Mucosa of descending colon (tissue), 3 donors: ENCODE data around the gene PBX1. TPM values are rescaled to one million over a fixed set of nuclear protein-coding genes. Genes with fewer than 3 reads are reported as not detected.

ENCODE experiments used
- ATAC-seq: fragments of 200-7000 bp; cut with Tn5 transposase; one replicate; pipeline ENCODE4 v1.9.1; 2020; ENCODE audit warnings: mild to moderate bottlenecking, moderate library complexity
- DNase-seq, 3 donors: peaks; one replicate each; pipeline ENCODE4 v3.0.0-alpha.2; 2020
- H3K36me3 ChIP-seq: fragments of 200-600 bp; one replicate; pipeline ENCODE4 v1.8.0; 2021; ENCODE audit warnings: low read depth, mild to moderate bottlenecking
- H3K4me1 ChIP-seq: fragments of 200-600 bp; one replicate; pipeline ENCODE4 v1.8.0; 2021; ENCODE audit warnings: low read depth, mild to moderate bottlenecking
- H3K4me3 ChIP-seq: fragments of 200-600 bp; one replicate; pipeline ENCODE4 v1.8.0; 2021; ENCODE audit warnings: mild to moderate bottlenecking
- H3K9me3 ChIP-seq: fragments of 200-600 bp; one replicate; pipeline ENCODE4 v1.8.0; 2021; ENCODE audit warnings: mild to moderate bottlenecking
- CTCF ChIP-seq: fragments of 200-600 bp; IDR thresholded peaks from one replicate; pipeline ENCODE4 v1.8.0; 2022; ENCODE audit warnings: antibody characterized with exemption, mild to moderate bottlenecking
- intact Hi-C, 2 donors: fragments of 100-400 bp; cut with DNase I in 1 of 2; cut with micrococcal nuclease in 1 of 2; formaldehyde crosslinking; loops; one replicate each; pipeline versions ENCODE4 v1.11.0 to v1.11.1; 2022; cut with DNase I, micrococcal nuclease
- total RNA-seq, 3 donors: library from RNA; stranded (reverse); fragmentation: NEBNext Ultra II Directional in 2 of 3; extraction: Animal tissue kit (Norgen Biotek cat#: 25700) in 2 of 3; gene quantifications; one replicate each; pipeline versions ENCODE4 v1.2.1 to v1.2.4, GENCODE V29; 2021 to 2023
- donor health status: DM: no; HTN: no; CAD: no; lungs with moderate emphysema.
- donor health status: DM: no; HTN: no; CAD: no.
- donor health status: DM: no; HTN: yes; CAD: no.

The PBX1 gene
- total RNA-seq, 3 donors from 2014 or later: 52.6 to 182 (median 82.8) TPM

GRCh38 chr1:164718821-164719220, 159.8 kb downstream of the PBX1 start:
- Histone ChIP-seq H3K36me3 (no peaks in the 10 kb centered on the region), H3K4me1 (no peaks in the 10 kb centered on the region), H3K9me3 (no peaks in the 10 kb centered on the region), H3K4me3 (no peak overlapping the region)
- no peak for DNase-seq
- TF ChIP-seq CTCF: no peak
- intact Hi-C loops: no loop called here
- no peak for ATAC-seq

- no peaks in the 10 kb centered on the region for H3K36me3 ChIP-seq
- H3K4me3 ChIP-seq: no peak overlapping the region
- H3K9me3 ChIP-seq: no peaks in the 10 kb centered on the region
- no peak for DNase-seq
- ATAC-seq: no peak
- intact Hi-C loops: no loop called here
- H3K4me1 ChIP-seq: no peaks in the 10 kb centered on the region
- TF ChIP-seq CTCF: no peak
Observed at GRCh38 chr1:164719676-164720439, 160.9 kb downstream of the PBX1 start.

GRCh38 chr1:164720440-164721227, 161.7 kb downstream of the PBX1 start:
- Histone ChIP-seq H3K9me3 (no peaks in the 10 kb centered on the region), H3K36me3 (no peaks in the 10 kb centered on the region), H3K4me1 (no peaks in the 10 kb centered on the region), H3K4me3 (no peak overlapping the region)
- TF ChIP-seq CTCF: no peak
- ATAC-seq: no peak
- no peak for DNase-seq
- intact Hi-C loops: no loop called here

GRCh38 chr1:164721228-164721496, 162.2 kb downstream of the PBX1 start:
- no peak for TF ChIP-seq CTCF
- Histone ChIP-seq H3K4me1 (no peaks in the 10 kb centered on the region), H3K9me3 (no peaks in the 10 kb centered on the region), H3K36me3 (no peaks in the 10 kb centered on the region), H3K4me3 (no peak overlapping the region)
- ATAC-seq: no peak
- intact Hi-C loops: no loop called here
- no peak for DNase-seq

GRCh38 chr1:164723296-164723798, 164.4 kb downstream of the PBX1 start:
- H3K9me3 ChIP-seq: no peaks in the 10 kb centered on the region
- H3K4me1 ChIP-seq: no peaks in the 10 kb centered on the region
- DNase-seq: no peak
- no peaks in the 10 kb centered on the region for H3K36me3 ChIP-seq
- TF ChIP-seq CTCF: no peak
- intact Hi-C loops: no loop called here
- ATAC-seq: no peak
- no peak overlapping the region for H3K4me3 ChIP-seq
